ENCODE measurements around the gene RCAN3. TPM values are rescaled to one million over a fixed set of nuclear protein-coding genes. Genes with fewer than 3 reads are reported as not detected.

The RCAN3 gene
- total and polyA plus RNA-seq, 10 of the 15 experiments (the other 5 are each of a cell fraction or from before 2014, with no cell fraction given): 0.02 to 0.46 (median 0.06) TPM; not detected in 3

DNA sequence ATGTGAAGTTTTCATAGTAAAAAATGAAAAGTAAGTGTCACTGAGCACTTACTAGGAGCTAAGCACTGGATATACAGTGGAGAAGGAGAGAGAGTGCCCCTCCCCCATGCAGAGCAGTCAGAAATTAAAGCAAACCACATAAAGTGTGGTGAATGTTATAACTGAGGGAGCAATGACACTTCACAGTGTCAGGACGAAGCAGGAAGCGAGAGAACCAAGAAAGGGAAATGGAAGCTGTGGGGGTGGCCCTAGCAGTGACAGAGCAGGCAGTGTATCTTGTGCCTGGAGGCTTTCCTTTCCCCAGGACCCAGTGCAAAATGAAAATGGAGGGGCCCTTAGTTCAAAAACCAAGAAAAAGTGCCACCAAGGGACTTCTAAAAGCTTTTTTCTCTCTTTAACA is 21.5 kb upstream of the RCAN3 start (continued):
- TF ChIP-seq EGR1 (IDR thresholded peaks at IDR 0.05; ENCODE audit: borderline replicate concordance in 1 of 2, low read depth in 2 of 2, low read length in 2 of 2) (peak in 1 of 2 experiments; percentile 60; a peak in 2 of 3 replicates), MTA2 (IDR thresholded peaks at IDR 0.05; ENCODE audit: low read depth) (peak; percentile 24; the same call in 1 of the 2 replicates), SRF (IDR thresholded peaks at IDR 0.05; ENCODE audit: low read depth in 2 of 2, low read length in 2 of 2) (peak in 1 of 2 experiments; percentile 53; a peak in 1 of 4 replicates), HDAC6 (IDR thresholded peaks at IDR 0.05; ENCODE audit: unreplicated experiment) (no peak), CHD4 (IDR thresholded peaks at IDR 0.05) (no peak), SREBF1 (IDR thresholded peaks at IDR 0.05; ENCODE audit: low read length) (no peak), POLR2A (IDR thresholded peaks at IDR 0.05; ENCODE audit: low read depth, low read length) (0 out of 2 replicates have a peak, but pooled peaks have one; percentile 24), ASH2L (IDR thresholded peaks at IDR 0.05; ENCODE audit: borderline replicate concordance, low read depth) (no peak), EP300 (IDR thresholded peaks at IDR 0.05; ENCODE audit: borderline replicate concordance in 1 of 2, control insufficient read depth in 1 of 2, low read depth in 2 of 2, low read length in 2 of 2) (0 out of 4 replicates have a peak, but pooled peaks of 1 of the 2 experiments have one; percentile 21)
- TF ChIP-seq, protein P1, sequence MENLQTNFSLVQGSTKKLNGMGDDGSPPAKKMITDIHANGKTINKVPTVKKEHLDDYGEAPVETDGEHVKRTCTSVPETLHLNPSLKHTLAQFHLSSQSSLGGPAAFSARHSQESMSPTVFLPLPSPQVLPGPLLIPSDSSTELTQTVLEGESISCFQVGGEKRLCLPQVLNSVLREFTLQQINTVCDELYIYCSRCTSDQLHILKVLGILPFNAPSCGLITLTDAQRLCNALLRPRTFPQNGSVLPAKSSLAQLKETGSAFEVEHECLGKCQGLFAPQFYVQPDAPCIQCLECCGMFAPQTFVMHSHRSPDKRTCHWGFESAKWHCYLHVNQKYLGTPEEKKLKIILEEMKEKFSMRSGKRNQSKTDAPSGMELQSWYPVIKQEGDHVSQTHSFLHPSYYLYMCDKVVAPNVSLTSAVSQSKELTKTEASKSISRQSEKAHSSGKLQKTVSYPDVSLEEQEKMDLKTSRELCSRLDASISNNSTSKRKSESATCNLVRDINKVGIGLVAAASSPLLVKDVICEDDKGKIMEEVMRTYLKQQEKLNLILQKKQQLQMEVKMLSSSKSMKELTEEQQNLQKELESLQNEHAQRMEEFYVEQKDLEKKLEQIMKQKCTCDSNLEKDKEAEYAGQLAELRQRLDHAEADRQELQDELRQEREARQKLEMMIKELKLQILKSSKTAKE (IDR thresholded peaks at IDR 0.05; ENCODE audit: low read depth, poor library complexity, severe bottlenecking): no peak
- TF ChIP-seq, protein P2, sequence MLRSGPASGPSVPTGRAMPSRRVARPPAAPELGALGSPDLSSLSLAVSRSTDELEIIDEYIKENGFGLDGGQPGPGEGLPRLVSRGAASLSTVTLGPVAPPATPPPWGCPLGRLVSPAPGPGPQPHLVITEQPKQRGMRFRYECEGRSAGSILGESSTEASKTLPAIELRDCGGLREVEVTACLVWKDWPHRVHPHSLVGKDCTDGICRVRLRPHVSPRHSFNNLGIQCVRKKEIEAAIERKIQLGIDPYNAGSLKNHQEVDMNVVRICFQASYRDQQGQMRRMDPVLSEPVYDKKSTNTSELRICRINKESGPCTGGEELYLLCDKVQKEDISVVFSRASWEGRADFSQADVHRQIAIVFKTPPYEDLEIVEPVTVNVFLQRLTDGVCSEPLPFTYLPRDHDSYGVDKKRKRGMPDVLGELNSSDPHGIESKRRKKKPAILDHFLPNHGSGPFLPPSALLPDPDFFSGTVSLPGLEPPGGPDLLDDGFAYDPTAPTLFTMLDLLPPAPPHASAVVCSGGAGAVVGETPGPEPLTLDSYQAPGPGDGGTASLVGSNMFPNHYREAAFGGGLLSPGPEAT (IDR thresholded peaks at IDR 0.05; ENCODE audit: low read depth): 0 out of 2 replicates have a peak, but pooled peaks have one; percentile 17
- TF ChIP-seq, protein P3, sequence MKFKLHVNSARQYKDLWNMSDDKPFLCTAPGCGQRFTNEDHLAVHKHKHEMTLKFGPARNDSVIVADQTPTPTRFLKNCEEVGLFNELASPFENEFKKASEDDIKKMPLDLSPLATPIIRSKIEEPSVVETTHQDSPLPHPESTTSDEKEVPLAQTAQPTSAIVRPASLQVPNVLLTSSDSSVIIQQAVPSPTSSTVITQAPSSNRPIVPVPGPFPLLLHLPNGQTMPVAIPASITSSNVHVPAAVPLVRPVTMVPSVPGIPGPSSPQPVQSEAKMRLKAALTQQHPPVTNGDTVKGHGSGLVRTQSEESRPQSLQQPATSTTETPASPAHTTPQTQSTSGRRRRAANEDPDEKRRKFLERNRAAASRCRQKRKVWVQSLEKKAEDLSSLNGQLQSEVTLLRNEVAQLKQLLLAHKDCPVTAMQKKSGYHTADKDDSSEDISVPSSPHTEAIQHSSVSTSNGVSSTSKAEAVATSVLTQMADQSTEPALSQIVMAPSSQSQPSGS (IDR thresholded peaks at IDR 0.05; ENCODE audit: low read length): no peak

All from GM12878 (cell line).